A549 (cell line): ENCODE data around the gene IL23A.

ENCODE experiments used
- KDM5A ChIP-seq: fragments of 200-600 bp; sonication (generic); IDR thresholded peaks from 2 replicates; pipeline ENCODE4 v1.6.1; 2016; ENCODE audit warnings: antibody characterized with exemption, mild to moderate bottlenecking
- ZC3H11A ChIP-seq: fragments of 450-650 bp; IDR thresholded peaks from 2 replicates; pipeline ENCODE4 v1.6.1; 2014; ENCODE audit warnings: antibody characterized with exemption, mild to moderate bottlenecking
- TF ChIP-seq, protein P1 (sequence below): fragments of >200 bp; sonication (Bioruptor Twin); formaldehyde crosslinking; IDR thresholded peaks from 3 replicates; pipeline ENCODE4 v1.5.1; 2016

DNA sequence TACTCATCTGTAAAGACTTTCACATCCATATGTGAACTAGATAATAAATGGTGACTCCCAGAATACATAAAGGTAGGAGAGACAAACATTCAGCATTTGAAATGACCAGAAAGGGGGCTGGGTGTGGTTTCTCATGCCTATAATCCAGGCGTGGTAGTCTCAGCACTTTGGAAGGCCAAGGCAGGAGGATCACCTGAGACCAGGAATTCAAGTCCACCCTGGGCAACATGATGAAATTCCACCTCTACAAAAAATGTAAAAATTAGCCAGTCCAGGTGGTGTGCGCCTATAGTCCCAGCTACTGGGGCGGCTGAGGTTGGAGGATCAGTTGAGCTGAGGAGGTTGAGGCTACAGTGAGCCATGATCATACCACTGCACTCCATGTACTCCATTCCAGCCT, 34.4 kb upstream of the IL23A start:
- TF ChIP-seq, protein P1, sequence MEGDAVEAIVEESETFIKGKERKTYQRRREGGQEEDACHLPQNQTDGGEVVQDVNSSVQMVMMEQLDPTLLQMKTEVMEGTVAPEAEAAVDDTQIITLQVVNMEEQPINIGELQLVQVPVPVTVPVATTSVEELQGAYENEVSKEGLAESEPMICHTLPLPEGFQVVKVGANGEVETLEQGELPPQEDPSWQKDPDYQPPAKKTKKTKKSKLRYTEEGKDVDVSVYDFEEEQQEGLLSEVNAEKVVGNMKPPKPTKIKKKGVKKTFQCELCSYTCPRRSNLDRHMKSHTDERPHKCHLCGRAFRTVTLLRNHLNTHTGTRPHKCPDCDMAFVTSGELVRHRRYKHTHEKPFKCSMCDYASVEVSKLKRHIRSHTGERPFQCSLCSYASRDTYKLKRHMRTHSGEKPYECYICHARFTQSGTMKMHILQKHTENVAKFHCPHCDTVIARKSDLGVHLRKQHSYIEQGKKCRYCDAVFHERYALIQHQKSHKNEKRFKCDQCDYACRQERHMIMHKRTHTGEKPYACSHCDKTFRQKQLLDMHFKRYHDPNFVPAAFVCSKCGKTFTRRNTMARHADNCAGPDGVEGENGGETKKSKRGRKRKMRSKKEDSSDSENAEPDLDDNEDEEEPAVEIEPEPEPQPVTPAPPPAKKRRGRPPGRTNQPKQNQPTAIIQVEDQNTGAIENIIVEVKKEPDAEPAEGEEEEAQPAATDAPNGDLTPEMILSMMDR = no peak
- TF ChIP-seq ZC3H11A = no peak
- TF ChIP-seq KDM5A = no peak
